ENCODE results near the gene MICALL2.

Gene MICALL2

GRCh38 chr7:1463676-1464223 lies 4.5 kb upstream of the MICALL2 start:
- peaks cover 7% of the 10 kb centered on the region for H3K27me3 ChIP-seq (ENCODE audit: control insufficient read depth, low read length)
- no peaks in the 10 kb centered on the region for H3K36me3 ChIP-seq (ENCODE audit: control insufficient read depth, low read length)
- no peaks in the 10 kb centered on the region for H3K9me2 ChIP-seq (replicated peaks; ENCODE audit: control insufficient read depth, low read length)
- no peak overlapping the region for H3K4me2 ChIP-seq (ENCODE audit: low read length)
- H3F3A ChIP-seq (ENCODE audit: control insufficient read depth, insufficient read depth): 0 out of 2 replicates have a peak, but pooled peaks cover 2% of the 10 kb centered on the region
- H3K9me3 ChIP-seq (ENCODE audit: control insufficient read depth, insufficient read depth, low read length): no peaks in the 10 kb centered on the region
- H3K79me2 ChIP-seq (ENCODE audit: control insufficient read depth, low read length): no peaks in the 10 kb centered on the region
- H3K4me3 ChIP-seq (ENCODE audit: low read length): no peak overlapping the region
- no peak for TF ChIP-seq CTCF (IDR thresholded peaks at IDR 0.05; ENCODE audit: low read depth, low read length, poor library complexity, severe bottlenecking)
- TF ChIP-seq EZH2phosphoT487 (IDR thresholded peaks at IDR 0.05; ENCODE audit: borderline replicate concordance, low read length): no peak
- peaks cover 10% of the 10 kb centered on the region for H3K4me1 ChIP-seq (ENCODE audit: control insufficient read depth, low read length)
- no peak overlapping the region for H3K27ac ChIP-seq (ENCODE audit: low read depth, low read length)
- no peaks in the 10 kb centered on the region for H4K20me1 ChIP-seq (ENCODE audit: control insufficient read depth, insufficient read depth, low read depth, low read length)

GRCh38 chr7:1461646-1462375 lies 2.5 kb upstream of the MICALL2 start:
- no peak overlapping the region for H3K4me2 ChIP-seq (ENCODE audit: low read length)
- H3K4me1 ChIP-seq (ENCODE audit: control insufficient read depth, low read length): peaks cover 13% of the 10 kb centered on the region
- H3K79me2 ChIP-seq (ENCODE audit: control insufficient read depth, low read length): no peaks in the 10 kb centered on the region
- no peaks in the 10 kb centered on the region for H3K9me3 ChIP-seq (ENCODE audit: control insufficient read depth, insufficient read depth, low read length)
- H3K27ac ChIP-seq (ENCODE audit: low read depth, low read length): no peak overlapping the region
- H3K9me2 ChIP-seq (replicated peaks; ENCODE audit: control insufficient read depth, low read length): no peaks in the 10 kb centered on the region
- 0 out of 2 replicates have a peak, but pooled peaks cover 2% of the 10 kb centered on the region for H3F3A ChIP-seq (ENCODE audit: control insufficient read depth, insufficient read depth)
- H3K27me3 ChIP-seq (ENCODE audit: control insufficient read depth, low read length): peaks cover 12% of the 10 kb centered on the region
- TF ChIP-seq EZH2phosphoT487 (IDR thresholded peaks at IDR 0.05; ENCODE audit: borderline replicate concordance, low read length) (no peak), CTCF (IDR thresholded peaks at IDR 0.05; ENCODE audit: low read depth, low read length, poor library complexity, severe bottlenecking) (no peak)
- no peak overlapping the region for H3K4me3 ChIP-seq (ENCODE audit: low read length)
- no peaks in the 10 kb centered on the region for H4K20me1 ChIP-seq (ENCODE audit: control insufficient read depth, insufficient read depth, low read depth, low read length)
- no peaks in the 10 kb centered on the region for H3K36me3 ChIP-seq (ENCODE audit: control insufficient read depth, low read length)

- H3K9me2 ChIP-seq (replicated peaks; ENCODE audit: control insufficient read depth, low read length): no peaks in the 10 kb centered on the region
- H3K4me1 ChIP-seq (ENCODE audit: control insufficient read depth, low read length): peaks cover 13% of the 10 kb centered on the region
- H3K36me3 ChIP-seq (ENCODE audit: control insufficient read depth, low read length): no peaks in the 10 kb centered on the region
- TF ChIP-seq CTCF (IDR thresholded peaks at IDR 0.05; ENCODE audit: low read depth, low read length, poor library complexity, severe bottlenecking) (no peak), EZH2phosphoT487 (IDR thresholded peaks at IDR 0.05; ENCODE audit: borderline replicate concordance, low read length) (no peak)
- H3F3A ChIP-seq (ENCODE audit: control insufficient read depth, insufficient read depth): 0 out of 2 replicates have a peak, but pooled peaks cover 2% of the 10 kb centered on the region
- H3K27me3 ChIP-seq (ENCODE audit: control insufficient read depth, low read length): peaks cover 12% of the 10 kb centered on the region
- H3K79me2 ChIP-seq (ENCODE audit: control insufficient read depth, low read length): no peaks in the 10 kb centered on the region
- H4K20me1 ChIP-seq (ENCODE audit: control insufficient read depth, insufficient read depth, low read depth, low read length): no peaks in the 10 kb centered on the region
- no peak overlapping the region for H3K27ac ChIP-seq (ENCODE audit: low read depth, low read length)
- H3K9me3 ChIP-seq (ENCODE audit: control insufficient read depth, insufficient read depth, low read length): no peaks in the 10 kb centered on the region
- no peak overlapping the region for H3K4me3 ChIP-seq (ENCODE audit: low read length)
- no peak overlapping the region for H3K4me2 ChIP-seq (ENCODE audit: low read length)
Measured at GRCh38 chr7:1460821-1461645, 1.8 kb upstream of the MICALL2 start.
